ENCODE results near the gene PAFAH1B2.

DNA sequence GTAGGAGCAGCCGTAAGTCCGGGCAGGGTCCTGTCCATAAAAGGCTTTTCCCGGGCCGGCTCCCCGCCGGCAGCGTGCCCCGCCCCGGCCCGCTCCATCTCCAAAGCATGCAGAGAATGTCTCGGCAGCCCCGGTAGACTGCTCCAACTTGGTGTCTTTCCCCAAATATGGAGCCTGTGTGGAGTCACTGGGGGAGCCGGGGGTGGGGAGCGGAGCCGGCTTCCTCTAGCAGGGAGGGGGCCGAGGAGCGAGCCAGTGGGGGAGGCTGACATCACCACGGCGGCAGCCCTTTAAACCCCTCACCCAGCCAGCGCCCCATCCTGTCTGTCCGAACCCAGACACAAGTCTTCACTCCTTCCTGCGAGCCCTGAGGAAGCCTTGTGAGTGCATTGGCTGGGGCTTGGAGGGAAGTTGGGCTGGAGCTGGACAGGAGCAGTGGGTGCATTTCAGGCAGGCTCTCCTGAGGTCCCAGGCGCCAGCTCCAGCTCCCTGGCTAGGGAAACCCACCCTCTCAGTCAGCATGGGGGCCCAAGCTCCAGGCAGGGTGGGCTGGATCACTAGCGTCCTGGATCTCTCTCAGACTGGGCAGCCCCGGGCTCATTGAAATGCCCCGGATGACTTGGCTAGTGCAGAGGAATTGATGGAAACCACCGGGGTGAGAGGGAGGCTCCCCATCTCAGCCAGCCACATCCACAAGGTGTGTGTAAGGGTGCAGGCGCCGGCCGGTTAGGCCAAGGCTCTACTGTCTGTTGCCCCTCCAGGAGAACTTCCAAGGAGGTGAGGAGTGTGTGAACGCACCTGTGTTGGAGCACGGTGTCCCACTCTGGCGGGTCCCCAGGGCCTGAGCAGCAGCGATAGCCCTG lies 55.2 kb downstream of the PAFAH1B2 start, which contains the start of gene TAGLN:
- TF ChIP-seq, protein P1, sequence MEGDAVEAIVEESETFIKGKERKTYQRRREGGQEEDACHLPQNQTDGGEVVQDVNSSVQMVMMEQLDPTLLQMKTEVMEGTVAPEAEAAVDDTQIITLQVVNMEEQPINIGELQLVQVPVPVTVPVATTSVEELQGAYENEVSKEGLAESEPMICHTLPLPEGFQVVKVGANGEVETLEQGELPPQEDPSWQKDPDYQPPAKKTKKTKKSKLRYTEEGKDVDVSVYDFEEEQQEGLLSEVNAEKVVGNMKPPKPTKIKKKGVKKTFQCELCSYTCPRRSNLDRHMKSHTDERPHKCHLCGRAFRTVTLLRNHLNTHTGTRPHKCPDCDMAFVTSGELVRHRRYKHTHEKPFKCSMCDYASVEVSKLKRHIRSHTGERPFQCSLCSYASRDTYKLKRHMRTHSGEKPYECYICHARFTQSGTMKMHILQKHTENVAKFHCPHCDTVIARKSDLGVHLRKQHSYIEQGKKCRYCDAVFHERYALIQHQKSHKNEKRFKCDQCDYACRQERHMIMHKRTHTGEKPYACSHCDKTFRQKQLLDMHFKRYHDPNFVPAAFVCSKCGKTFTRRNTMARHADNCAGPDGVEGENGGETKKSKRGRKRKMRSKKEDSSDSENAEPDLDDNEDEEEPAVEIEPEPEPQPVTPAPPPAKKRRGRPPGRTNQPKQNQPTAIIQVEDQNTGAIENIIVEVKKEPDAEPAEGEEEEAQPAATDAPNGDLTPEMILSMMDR (IDR thresholded peaks at IDR 0.05; ENCODE audit: insufficient read depth, low read length, poor library complexity, severe bottlenecking): no peak
- TF ChIP-seq EZH2phosphoT487 (conservative IDR thresholded peaks at IDR 0.05; ENCODE audit: low read length): no peak

Measured in SU-DHL-6 (cell line).